Mucosa of descending colon (tissue), 3 donors: ENCODE results near the gene SOCS7. TPM values are rescaled to one million over a fixed set of nuclear protein-coding genes. Genes with fewer than 3 reads are reported as not detected.

Experiments
- ATAC-seq: fragments of 200-7000 bp; cut with Tn5 transposase; one replicate; pipeline ENCODE4 v1.9.1; 2020; ENCODE audit warnings: mild to moderate bottlenecking, moderate library complexity
- DNase-seq, 3 donors: peaks; one replicate each; pipeline ENCODE4 v3.0.0-alpha.2; 2020
- H3K36me3 ChIP-seq: fragments of 200-600 bp; one replicate; pipeline ENCODE4 v1.8.0; 2021; ENCODE audit warnings: low read depth, mild to moderate bottlenecking
- H3K4me1 ChIP-seq: fragments of 200-600 bp; one replicate; pipeline ENCODE4 v1.8.0; 2021; ENCODE audit warnings: low read depth, mild to moderate bottlenecking
- H3K4me3 ChIP-seq: fragments of 200-600 bp; one replicate; pipeline ENCODE4 v1.8.0; 2021; ENCODE audit warnings: mild to moderate bottlenecking
- H3K9me3 ChIP-seq: fragments of 200-600 bp; one replicate; pipeline ENCODE4 v1.8.0; 2021; ENCODE audit warnings: mild to moderate bottlenecking
- intact Hi-C, 2 donors: fragments of 100-400 bp; cut with DNase I in 1 of 2; cut with micrococcal nuclease in 1 of 2; formaldehyde crosslinking; loops; one replicate each; pipeline versions ENCODE4 v1.11.0 to v1.11.1; 2022; cut with DNase I, micrococcal nuclease
- total RNA-seq, 3 donors: library from RNA; stranded (reverse); fragmentation: NEBNext Ultra II Directional in 2 of 3; extraction: Animal tissue kit (Norgen Biotek cat#: 25700) in 2 of 3; gene quantifications; one replicate each; pipeline versions ENCODE4 v1.2.1 to v1.2.4, GENCODE V29; 2021 to 2023
- TF ChIP-seq, protein P1 (sequence below): fragments of 200-600 bp; IDR thresholded peaks from one replicate; pipeline ENCODE4 v1.8.0; 2022; ENCODE audit warnings: antibody characterized with exemption, mild to moderate bottlenecking
- donor health status: DM: no; HTN: no; CAD: no; lungs with moderate emphysema.
- donor health status: DM: no; HTN: no; CAD: no.
- donor health status: DM: no; HTN: yes; CAD: no.

The SOCS7 gene
- total RNA-seq, 3 donors from 2014 or later: 11.4 to 26.2 (median 16.1) TPM

DNA sequence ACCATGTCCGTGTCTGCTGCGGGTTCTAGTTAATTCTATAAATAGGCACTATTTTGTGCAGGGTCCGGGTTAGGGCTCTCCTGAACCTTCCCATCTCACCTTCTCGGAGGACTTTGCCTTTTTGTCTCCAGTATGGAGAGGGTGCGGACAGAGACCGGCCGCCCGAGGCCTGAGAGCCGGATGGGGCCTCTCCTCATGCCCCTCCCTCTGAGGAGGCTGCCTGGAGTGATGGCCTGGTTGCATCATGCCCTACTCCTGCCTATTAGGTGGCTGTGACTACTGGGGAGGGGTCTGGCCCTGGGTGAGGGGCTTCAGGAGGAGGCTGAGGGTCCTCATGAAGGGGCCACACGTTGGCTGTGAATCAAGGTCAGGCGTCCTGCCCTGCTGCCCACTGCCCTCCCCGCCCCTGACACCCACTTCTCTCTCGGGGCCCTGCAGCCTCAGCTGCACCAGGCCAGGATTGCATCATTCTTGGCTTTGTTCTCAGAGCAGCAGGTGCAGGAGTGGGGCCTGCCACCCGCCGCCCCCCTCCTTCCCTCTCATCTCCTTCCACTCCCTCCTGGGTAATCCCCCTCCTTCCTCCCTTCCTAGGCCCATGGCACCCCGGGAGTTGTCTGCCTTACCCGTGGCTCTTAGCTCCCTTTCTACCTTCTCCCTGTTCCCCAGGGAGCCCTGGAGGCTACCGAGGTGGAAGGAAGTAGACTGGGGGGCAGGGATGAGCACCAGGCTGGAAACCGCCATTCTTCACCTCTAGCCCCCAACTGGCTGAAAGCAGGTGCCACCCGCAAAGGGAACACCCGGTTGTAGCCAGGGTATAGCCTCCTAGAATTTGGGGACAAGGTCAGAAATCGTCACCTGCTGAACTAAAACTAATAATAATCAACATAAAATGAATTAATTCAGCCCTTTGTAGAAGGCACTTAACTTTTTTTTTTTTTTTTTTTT is 63.9 kb downstream of the SOCS7 start:
- no peaks in the 10 kb centered on the region for H3K9me3 ChIP-seq
- peak; percentile 57 for ATAC-seq
- no peak for DNase-seq
- peaks cover 4% of the 10 kb centered on the region for H3K4me1 ChIP-seq
- no peaks in the 10 kb centered on the region for H3K36me3 ChIP-seq
- H3K4me3 ChIP-seq: no peak overlapping the region
- intact Hi-C loops: loop anchor here in 1 of 2 donors (2.0 kb wide), 1 partner anchor 67 kb away; no protein-coding TSS in a partner anchor
- TF ChIP-seq, protein P1, sequence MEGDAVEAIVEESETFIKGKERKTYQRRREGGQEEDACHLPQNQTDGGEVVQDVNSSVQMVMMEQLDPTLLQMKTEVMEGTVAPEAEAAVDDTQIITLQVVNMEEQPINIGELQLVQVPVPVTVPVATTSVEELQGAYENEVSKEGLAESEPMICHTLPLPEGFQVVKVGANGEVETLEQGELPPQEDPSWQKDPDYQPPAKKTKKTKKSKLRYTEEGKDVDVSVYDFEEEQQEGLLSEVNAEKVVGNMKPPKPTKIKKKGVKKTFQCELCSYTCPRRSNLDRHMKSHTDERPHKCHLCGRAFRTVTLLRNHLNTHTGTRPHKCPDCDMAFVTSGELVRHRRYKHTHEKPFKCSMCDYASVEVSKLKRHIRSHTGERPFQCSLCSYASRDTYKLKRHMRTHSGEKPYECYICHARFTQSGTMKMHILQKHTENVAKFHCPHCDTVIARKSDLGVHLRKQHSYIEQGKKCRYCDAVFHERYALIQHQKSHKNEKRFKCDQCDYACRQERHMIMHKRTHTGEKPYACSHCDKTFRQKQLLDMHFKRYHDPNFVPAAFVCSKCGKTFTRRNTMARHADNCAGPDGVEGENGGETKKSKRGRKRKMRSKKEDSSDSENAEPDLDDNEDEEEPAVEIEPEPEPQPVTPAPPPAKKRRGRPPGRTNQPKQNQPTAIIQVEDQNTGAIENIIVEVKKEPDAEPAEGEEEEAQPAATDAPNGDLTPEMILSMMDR: no peak

DNA sequence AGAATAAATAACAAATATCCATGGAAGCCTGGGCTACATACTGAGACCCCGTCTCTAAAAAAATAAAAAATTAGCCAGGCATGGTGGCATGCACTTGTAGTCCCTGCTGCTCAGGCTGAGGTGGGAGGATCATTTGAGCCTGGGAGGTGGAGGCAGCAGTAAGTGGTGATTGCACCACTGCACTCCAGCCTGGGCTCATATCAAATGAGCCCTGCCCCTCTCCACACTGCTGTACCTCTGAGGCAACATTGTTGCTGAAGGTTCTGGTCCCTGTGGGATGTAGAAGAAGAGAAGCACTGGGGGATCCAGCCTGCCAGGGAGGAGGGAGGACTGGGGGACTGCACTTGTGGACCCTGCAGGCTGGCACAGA is 65.2 kb downstream of the SOCS7 start:
- TF ChIP-seq, protein P1: no peak
- DNase-seq (no peak), ATAC-seq (no peak)
- Histone ChIP-seq H3K36me3 (no peaks in the 10 kb centered on the region), H3K4me3 (no peak overlapping the region), H3K9me3 (no peaks in the 10 kb centered on the region), H3K4me1 (peaks cover 4% of the 10 kb centered on the region)
- intact Hi-C loops: no loop called here

DNA sequence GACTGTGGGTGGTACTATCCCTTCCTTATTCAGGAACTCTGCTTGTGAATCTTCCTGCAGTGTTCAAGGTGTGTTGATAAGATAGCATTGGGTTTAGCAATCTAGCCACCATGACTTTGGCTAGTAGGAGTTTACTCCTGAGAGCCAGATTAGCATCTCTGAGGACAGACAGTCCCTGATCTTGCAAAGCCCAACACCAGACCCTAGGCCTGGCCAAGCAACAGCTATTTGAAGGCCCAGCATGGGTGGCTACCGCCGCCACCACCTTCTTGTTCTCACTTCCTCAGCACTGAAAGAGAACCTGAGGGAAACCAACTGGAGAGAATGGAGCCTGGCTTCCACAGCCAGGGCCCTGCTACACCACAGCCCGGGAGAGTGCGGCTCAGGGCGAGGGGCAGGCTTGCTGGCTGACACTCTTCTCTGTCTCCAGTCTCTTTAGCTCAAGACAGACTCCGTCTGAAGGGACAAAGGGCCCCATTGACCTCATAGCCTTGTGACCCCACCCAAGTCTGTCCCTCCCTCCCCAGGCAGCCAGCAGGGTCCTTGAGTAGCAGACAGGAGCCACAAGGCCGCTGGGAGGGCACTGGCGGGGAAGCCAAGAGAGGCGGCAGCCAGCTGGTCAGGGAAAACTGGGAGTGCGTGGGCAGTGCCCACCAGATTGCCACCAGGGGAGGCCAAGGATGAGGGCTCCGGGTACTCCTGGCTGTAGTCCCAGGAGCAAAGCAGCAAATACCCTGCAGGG is 65.7 kb downstream of the SOCS7 start:
- Histone ChIP-seq H3K36me3 (no peaks in the 10 kb centered on the region), H3K9me3 (no peaks in the 10 kb centered on the region), H3K4me3 (no peak overlapping the region), H3K4me1 (peaks cover 4% of the 10 kb centered on the region)
- no peak for ATAC-seq
- intact Hi-C loops: no loop called here
- TF ChIP-seq, protein P1: no peak
- no peak for DNase-seq

DNA sequence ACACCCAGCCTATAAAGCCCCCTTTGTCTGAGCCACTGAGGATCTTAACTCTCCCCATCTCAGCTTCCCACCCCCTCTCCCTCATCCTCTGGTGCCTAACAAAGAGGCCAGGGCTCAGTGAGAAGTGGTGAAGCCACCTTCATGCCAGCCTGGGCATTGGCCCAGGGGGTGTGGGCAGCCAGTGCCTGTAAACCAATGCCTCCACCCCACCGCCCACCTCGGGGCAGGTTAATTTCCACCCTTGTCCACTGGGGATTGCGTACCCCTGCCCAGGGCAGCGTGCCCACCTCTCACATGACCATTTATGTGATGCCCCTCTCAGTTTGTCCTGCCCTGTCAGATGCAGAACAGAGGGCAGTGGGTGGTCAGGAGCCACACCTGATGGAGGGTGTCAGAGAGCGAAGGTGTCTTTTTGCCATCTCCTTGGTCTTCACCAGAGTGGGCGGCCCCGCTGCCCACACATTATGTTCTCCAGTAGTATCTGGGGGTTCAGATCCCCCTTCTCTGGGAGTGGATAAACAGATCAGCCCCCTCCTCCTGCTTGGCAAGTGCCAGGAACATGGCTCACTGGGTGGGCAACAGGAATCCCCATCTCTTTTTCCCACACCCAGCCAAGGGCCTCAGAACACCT is 66.5 kb downstream of the SOCS7 start:
- intact Hi-C loops: no loop called here
- ATAC-seq: no peak
- Histone ChIP-seq H3K4me1 (peaks cover 4% of the 10 kb centered on the region), H3K9me3 (no peaks in the 10 kb centered on the region), H3K4me3 (no peak overlapping the region), H3K36me3 (no peaks in the 10 kb centered on the region)
- TF ChIP-seq, protein P1: no peak
- no peak for DNase-seq

DNA sequence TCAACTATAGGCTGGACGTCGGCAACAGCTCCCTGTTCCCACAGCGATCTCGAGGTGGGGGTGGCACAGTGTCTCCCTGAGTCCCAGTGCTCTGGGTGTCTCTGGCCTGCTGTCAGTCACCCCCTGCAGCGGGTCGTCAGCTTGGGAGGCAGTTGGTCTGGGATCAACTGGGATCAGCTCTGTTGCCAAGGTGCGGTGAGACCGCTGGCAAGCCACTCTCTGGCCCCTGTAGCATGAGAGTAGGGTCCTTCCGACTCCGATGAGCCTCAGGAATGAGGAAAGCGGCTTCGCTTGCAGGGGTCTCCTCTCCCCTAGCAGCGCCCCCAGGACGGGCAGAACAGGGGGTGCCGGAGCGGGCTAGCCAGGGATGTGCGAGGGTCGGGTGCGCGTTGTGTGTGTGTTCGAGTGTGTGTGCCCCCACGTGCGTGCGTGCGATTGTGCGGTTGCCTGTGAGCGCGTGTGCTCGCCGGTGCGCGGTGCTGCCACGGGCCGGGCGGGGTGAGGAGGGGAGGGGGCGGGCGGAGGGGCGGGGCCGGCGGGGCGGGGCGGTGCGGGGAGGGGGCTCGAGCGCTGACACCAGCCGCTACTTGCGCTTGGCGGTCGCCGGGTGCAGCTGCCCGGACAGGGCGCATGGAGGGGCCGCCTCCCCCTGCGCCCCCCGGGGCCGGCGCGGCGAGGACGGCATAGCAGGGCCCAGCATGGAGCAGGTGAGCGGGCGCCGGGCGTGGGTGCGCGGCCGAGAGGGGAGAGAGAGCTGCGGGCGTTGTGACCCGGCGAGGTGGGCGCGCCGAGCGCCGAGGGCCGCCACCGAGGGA is 67.3 kb downstream of the SOCS7 start:
- Histone ChIP-seq H3K36me3 (no peaks in the 10 kb centered on the region), H3K4me3 (no peak overlapping the region), H3K4me1 (peaks cover 4% of the 10 kb centered on the region), H3K9me3 (no peaks in the 10 kb centered on the region)
- intact Hi-C loops: no loop called here
- DNase-seq (no peak), ATAC-seq (no peak)
- TF ChIP-seq, protein P1: no peak
